Measurements from ENCODE around the gene IL1R2. TPM values are rescaled to one million over a fixed set of nuclear protein-coding genes. Genes with fewer than 3 reads are reported as not detected.

Gene IL1R2
- total and polyA plus RNA-seq, 2 of the 13 experiments (the other 11 are each of a cell fraction or from before 2014, with no cell fraction given) = 3.6 to 7.3 TPM

DNA sequence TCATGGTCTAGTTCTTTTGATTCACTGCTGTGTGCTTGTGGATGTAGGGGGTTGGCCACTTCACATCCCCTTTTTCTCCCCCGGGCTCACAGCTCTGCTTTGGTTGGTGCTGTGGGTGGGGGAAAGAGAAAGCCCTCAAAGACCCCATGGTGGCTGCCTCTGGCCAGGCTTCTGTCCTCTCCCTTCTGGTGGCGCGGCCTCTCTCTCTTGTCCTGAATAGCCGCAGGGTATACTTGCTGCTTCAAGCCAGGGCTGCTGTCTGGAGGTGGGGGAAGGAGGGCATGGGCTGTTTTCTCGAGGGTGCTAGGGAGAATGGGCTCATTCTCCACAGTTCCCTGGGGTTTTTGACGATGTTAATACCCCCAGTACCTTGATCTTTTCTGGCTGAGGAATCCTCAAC, 53.9 kb downstream of the IL1R2 start:
- WGBS (ENCODE audit: low lambda C conversion rate) = 85% methylated on average over 6 of the region's 6 CpGs
- no peaks in the 10 kb centered on the region for H3K27me3 ChIP-seq (ENCODE audit: control insufficient read depth in 1 of 2, insufficient read depth in 2 of 2, low read length in 2 of 2)
- in situ Hi-C loops (cut with HindIII; ENCODE audit: extremely low pct_ligation_motif_present, low pct_unique_long_range_greater_than_20kb) = no loop called here
- H3K4me3 ChIP-seq (replicated peaks in 1 of 3; ENCODE audit: insufficient read depth in 1 of 3, low read depth in 2 of 3, low read length in 3 of 3) = no peak overlapping the region
- POLR2A ChIA-PET = interaction anchor here (0.8 to 3.6 kb wide), 14 partner anchors 10 to 110 kb away, joined by 3 to 73 read pairs (median 6); no protein-coding TSS in a partner anchor
- no peaks in the 10 kb centered on the region for H3K9me3 ChIP-seq (ENCODE audit: low read length)
- peak overlapping the region; percentile 50 for H3K4me2 ChIP-seq (ENCODE audit: low read depth, low read length)
- intact Hi-C loops (cut with micrococcal nuclease; ENCODE audit: unreplicated experiment) = loop anchor here (1.0 to 2.0 kb wide), 3 partner anchors 12 to 55 kb away; no protein-coding TSS in a partner anchor
- H3K27ac ChIP-seq (ENCODE audit: extremely low read length, insufficient read depth, low read length) = peak overlapping the region; percentile 83
- no peaks in the 10 kb centered on the region for H4K20me1 ChIP-seq (ENCODE audit: insufficient read depth, low read length)
- H3K79me2 ChIP-seq (ENCODE audit: insufficient read depth, low read length) = no peaks in the 10 kb centered on the region
- CTCF ChIA-PET (ENCODE audit: low intra/inter-chr PET ratio, low total read pairs) = no interaction called here
- ATAC-seq = peak; percentile 37
- no peak for FAIRE-seq
- peaks cover 92% of the 10 kb centered on the region for H3K4me1 ChIP-seq (ENCODE audit: insufficient read depth, low read length)
- DNase-seq (ENCODE audit: low spot score) = no peak
- H2AFZ ChIP-seq (ENCODE audit: low read length) = no peak overlapping the region
- no peaks in the 10 kb centered on the region for H3K36me3 ChIP-seq (replicated peaks in 1 of 2; ENCODE audit: control insufficient read depth in 1 of 2, insufficient read depth in 2 of 2, low read length in 2 of 2)
- BruUV-seq (replicated peaks) = no TSS peak
- H3K9ac ChIP-seq (ENCODE audit: insufficient read depth, low read depth, low read length) = peak overlapping the region; percentile 55
- no peak for TF ChIP-seq CBX1 (IDR thresholded peaks at IDR 0.05; ENCODE audit: low read depth)
- TF ChIP-seq ZNF747 (CRISPR knock-in tag; IDR thresholded peaks at IDR 0.05; ENCODE audit: borderline replicate concordance) = no peak
- TF ChIP-seq ZNF232 (CRISPR knock-in tag; IDR thresholded peaks at IDR 0.05; ENCODE audit: borderline replicate concordance) = no peak
- TF ChIP-seq GTF2F1 (IDR thresholded peaks at IDR 0.05; ENCODE audit: low read length) = no peak
- TF ChIP-seq HMG20B (CRISPR knock-in tag; conservative IDR thresholded peaks at IDR 0.05) = no peak
- TF ChIP-seq SP1 (IDR thresholded peaks at IDR 0.05) = no peak
- no peak for TF ChIP-seq SP1 (CRISPR knock-in tag; IDR thresholded peaks at IDR 0.05)
- TF ChIP-seq DMAP1 (CRISPR knock-in tag; IDR thresholded peaks at IDR 0.05) = peak; percentile 2; the same call in 1 of the 2 replicates
- no peak for TF ChIP-seq NCOA5 (CRISPR knock-in tag; IDR thresholded peaks at IDR 0.05)
- TF ChIP-seq AGO2 (optimal IDR thresholded peaks at IDR 0.05; ENCODE audit: low read depth, low read length) = peak; percentile 59
- TF ChIP-seq, protein P1, sequence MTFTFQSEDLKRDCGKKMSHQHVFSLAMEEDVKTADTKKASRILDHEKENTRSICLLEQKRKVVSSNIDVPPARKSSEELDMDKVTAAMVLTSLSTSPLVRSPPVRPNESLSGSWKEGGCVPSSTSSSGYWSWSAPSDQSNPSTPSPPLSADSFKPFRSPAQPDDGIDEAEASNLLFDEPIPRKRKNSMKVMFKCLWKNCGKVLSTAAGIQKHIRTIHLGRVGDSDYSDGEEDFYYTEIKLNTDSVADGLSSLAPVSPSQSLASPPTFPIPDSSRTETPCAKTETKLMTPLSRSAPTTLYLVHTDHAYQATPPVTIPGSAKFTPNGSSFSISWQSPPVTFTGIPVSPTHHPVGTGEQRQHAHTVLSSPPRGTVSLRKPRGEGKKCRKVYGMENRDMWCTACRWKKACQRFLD (CRISPR knock-in tag; IDR thresholded peaks at IDR 0.05; ENCODE audit: borderline replicate concordance) = no peak
- TF ChIP-seq JARID2 (CRISPR knock-in tag; IDR thresholded peaks at IDR 0.05; ENCODE audit: insufficient replicate concordance) = peak; percentile 3
- TF ChIP-seq, protein P2, sequence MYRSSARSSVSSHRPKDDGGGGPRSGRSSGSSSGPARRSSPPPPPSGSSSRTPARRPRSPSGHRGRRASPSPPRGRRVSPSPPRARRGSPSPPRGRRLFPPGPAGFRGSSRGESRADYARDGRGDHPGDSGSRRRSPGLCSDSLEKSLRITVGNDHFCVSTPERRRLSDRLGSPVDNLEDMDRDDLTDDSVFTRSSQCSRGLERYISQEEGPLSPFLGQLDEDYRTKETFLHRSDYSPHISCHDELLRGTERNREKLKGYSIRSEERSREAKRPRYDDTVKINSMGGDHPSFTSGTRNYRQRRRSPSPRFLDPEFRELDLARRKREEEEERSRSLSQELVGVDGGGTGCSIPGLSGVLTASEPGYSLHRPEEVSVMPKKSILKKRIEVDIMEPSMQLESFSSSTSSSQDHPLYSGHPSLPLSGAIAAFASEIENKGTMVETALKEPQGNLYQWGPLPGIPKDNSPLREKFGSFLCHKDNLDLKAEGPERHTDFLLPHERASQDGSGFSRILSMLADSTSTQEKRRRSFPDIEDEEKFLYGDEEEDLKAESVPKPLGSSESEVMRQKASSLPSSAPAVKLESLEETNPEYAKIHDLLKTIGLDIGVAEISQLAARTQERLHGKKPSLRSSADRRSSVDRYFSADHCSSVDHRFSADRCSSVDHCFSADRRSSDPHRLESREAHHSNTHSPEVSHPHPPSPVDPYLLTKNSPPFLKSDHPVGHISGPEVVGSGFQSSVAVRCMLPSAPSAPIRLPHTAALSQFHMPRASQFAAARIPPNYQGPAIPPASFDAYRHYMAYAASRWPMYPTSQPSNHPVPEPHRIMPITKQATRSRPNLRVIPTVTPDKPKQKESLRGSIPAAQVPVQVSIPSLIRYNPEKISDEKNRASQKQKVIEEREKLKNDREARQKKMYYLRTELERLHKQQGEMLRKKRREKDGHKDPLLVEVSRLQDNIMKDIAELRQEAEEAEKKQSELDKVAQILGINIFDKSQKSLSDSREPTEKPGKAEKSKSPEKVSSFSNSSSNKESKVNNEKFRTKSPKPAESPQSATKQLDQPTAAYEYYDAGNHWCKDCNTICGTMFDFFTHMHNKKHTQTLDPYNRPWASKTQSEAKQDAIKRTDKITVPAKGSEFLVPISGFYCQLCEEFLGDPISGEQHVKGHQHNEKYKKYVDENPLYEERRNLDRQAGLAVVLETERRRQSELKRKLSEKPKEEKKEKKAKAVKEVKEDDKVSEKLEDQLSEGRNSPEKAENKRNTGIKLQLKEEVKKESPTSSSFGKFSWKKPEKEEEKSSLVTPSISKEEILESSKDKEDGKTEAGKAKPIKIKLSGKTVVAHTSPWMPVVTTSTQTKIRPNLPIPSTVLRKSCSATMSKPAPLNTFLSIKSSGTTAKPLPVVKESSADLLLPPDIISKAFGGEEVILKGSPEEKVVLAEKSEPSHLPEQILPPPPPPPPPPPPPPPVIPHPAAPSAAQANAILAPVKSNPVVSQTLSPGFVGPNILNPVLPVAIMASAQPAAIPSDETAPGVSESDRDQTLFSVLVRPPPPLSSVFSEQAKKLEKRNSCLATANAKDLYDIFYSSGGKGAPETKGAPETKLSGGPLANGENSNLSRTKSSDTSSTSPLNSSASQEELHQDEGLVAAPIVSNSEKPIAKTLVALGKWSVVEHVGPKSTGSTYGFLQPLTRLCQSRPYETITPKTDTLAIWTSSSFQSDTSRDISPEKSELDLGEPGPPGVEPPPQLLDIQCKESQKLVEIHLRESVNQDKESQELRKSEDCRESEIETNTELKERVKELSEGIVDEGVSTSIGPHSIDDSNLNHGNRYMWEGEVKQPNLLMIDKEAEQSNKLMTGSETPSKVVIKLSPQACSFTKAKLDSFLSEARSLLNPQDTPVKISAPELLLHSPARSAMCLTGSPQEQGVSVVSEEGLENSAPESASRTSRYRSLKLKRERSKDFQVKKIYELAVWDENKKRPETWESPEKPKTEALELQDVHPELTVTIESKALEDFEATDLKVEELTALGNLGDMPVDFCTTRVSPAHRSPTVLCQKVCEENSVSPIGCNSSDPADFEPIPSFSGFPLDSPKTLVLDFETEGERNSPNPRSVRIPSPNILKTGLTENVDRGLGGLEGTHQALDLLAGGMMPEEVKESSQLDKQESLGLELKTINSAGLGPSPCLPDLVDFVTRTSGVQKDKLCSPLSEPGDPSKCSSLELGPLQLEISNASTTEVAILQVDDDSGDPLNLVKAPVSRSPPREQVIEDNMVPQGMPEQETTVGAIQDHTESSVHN (CRISPR knock-in tag; IDR thresholded peaks at IDR 0.05) = no peak
- TF ChIP-seq, protein P3, sequence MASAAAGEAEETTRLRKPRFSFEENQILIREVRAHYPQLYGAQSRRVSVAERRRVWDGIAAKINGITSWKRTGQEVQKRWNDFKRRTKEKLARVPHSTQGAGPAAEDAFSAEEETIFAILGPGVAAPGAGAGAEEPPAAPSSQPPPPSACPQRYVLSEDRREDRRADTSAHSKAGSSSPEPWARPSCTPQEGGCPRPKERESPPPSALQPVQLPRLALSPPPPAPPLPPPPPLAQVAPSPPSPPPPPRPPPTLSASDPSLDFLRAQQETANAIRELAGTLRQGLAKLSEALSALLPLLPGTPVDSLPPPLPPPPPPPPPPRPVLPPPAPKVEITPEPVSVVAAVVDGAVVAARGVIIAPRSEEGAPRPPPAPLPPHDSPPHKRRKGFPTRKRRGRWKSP (CRISPR knock-in tag; IDR thresholded peaks at IDR 0.05) = 0 out of 2 replicates have a peak, but pooled peaks have one; percentile 0
- TF ChIP-seq, protein P4, sequence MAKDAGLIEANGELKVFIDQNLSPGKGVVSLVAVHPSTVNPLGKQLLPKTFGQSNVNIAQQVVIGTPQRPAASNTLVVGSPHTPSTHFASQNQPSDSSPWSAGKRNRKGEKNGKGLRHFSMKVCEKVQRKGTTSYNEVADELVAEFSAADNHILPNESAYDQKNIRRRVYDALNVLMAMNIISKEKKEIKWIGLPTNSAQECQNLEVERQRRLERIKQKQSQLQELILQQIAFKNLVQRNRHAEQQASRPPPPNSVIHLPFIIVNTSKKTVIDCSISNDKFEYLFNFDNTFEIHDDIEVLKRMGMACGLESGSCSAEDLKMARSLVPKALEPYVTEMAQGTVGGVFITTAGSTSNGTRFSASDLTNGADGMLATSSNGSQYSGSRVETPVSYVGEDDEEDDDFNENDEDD (CRISPR knock-in tag; IDR thresholded peaks at IDR 0.05; ENCODE audit: borderline replicate concordance) = no peak
